DOHH2 (cell line): ENCODE results near the gene NAPB.

ENCODE experiments used
- EZH2phosphoT487 ChIP-seq: fragments of 200-600 bp; sonication (generic); IDR thresholded peaks from 2 replicates; pipeline ENCODE4 v1.6.1; 2017; ENCODE audit warnings: borderline replicate concordance, mild to moderate bottlenecking, antibody characterized with exemption, low read length, moderate library complexity, mixed read lengths
- TF ChIP-seq, protein P1 (sequence below): fragments of 200-600 bp; sonication (generic); IDR thresholded peaks from one replicate; pipeline ENCODE4 v1.5.1; 2014; ENCODE audit warnings: antibody characterized with exemption, mild to moderate bottlenecking, low read depth, low read length; ENCODE audit not compliant: poor library complexity, severe bottlenecking

DNA sequence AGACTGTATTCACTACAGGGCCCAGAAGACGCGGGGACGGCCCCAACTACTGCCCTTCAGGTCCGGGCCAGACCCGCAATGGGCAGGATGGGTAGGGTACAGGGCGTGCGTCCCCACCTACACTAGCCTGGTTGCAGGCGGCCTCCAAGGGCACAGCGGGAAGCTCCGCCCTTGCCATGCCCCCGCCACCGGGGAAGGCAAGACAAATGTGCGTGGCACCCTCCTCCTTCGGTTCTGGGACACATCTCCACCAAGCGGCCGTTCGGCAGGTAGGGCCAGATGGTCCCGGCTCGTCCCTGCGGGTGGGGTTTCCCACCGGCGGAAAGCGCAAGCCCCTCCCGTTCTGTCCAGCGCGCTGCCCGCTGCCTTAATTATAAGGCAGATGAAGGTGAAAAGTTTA is 65.1 kb downstream of the NAPB start:
- TF ChIP-seq, protein P1, sequence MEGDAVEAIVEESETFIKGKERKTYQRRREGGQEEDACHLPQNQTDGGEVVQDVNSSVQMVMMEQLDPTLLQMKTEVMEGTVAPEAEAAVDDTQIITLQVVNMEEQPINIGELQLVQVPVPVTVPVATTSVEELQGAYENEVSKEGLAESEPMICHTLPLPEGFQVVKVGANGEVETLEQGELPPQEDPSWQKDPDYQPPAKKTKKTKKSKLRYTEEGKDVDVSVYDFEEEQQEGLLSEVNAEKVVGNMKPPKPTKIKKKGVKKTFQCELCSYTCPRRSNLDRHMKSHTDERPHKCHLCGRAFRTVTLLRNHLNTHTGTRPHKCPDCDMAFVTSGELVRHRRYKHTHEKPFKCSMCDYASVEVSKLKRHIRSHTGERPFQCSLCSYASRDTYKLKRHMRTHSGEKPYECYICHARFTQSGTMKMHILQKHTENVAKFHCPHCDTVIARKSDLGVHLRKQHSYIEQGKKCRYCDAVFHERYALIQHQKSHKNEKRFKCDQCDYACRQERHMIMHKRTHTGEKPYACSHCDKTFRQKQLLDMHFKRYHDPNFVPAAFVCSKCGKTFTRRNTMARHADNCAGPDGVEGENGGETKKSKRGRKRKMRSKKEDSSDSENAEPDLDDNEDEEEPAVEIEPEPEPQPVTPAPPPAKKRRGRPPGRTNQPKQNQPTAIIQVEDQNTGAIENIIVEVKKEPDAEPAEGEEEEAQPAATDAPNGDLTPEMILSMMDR, result no peak
- TF ChIP-seq EZH2phosphoT487, result no peak
